Measurements from ENCODE around the gene RPL29. TPM values are rescaled to one million over a fixed set of nuclear protein-coding genes. Genes with fewer than 3 reads are reported as not detected.

The RPL29 gene
- total RNA-seq, 4 donors from 2014 or later, result 1,093 to 1,919 (median 1,775) TPM

- no peak for TF ChIP-seq CTCF (IDR thresholded peaks at IDR 0.05; ENCODE audit: low read depth)
These were observed 42.5 kb upstream of the RPL29 start for GRCh38 chr3:52038227-52038626.

- no peak for TF ChIP-seq CTCF (IDR thresholded peaks at IDR 0.05; ENCODE audit: low read depth)
These were observed 41.6 kb upstream of the RPL29 start for GRCh38 chr3:52037291-52037690.

- TF ChIP-seq CTCF (IDR thresholded peaks at IDR 0.05; ENCODE audit: low read depth), result no peak
These were observed 41.1 kb upstream of the RPL29 start for GRCh38 chr3:52036829-52037228.

GRCh38 chr3:52036222-52036694 is 40.6 kb upstream of the RPL29 start:
- TF ChIP-seq CTCF (IDR thresholded peaks at IDR 0.05; ENCODE audit: low read depth), result no peak

GRCh38 chr3:52034651-52035050 is 39.0 kb upstream of the RPL29 start:
- no peak for TF ChIP-seq CTCF (IDR thresholded peaks at IDR 0.05; ENCODE audit: low read depth)

GRCh38 chr3:52034212-52034611 is 38.5 kb upstream of the RPL29 start:
- no peak for TF ChIP-seq CTCF (IDR thresholded peaks at IDR 0.05; ENCODE audit: low read depth)

GRCh38 chr3:52032702-52033408 is 37.2 kb upstream of the RPL29 start:
- TF ChIP-seq CTCF (IDR thresholded peaks at IDR 0.05; ENCODE audit: low read depth), result no peak
